Ovary (tissue), 9 donors: ENCODE results near the gene CLSTN1. TPM values are rescaled to one million over a fixed set of nuclear protein-coding genes. Genes with fewer than 3 reads are reported as not detected.

ENCODE experiments used
- DNase-seq, 5 donors: peaks; one replicate each; pipeline ENCODE4 v3.0.0-alpha.2; 2019 to 2020
- H3K27ac ChIP-seq, 2 donors: fragments of 200-600 bp; one replicate each; pipeline versions ENCODE4 v1.5.1 to v1.8.0; 2019 to 2022
- H3K27me3 ChIP-seq: fragments of 200-600 bp; one replicate; pipeline ENCODE4 v1.8.0; 2022
- H3K36me3 ChIP-seq: fragments of 200-600 bp; sonication (generic); one replicate; pipeline ENCODE4 v1.5.1; 2019
- H3K4me1 ChIP-seq: one replicate; pipeline ENCODE4 v1.8.1; 2013; ENCODE audit warnings: mild to moderate bottlenecking, moderate library complexity; ENCODE audit not compliant: insufficient read depth
- H3K4me3 ChIP-seq: fragments of 200-600 bp; sonication (generic); one replicate; pipeline ENCODE4 v1.5.1; 2017
- H3K9me3 ChIP-seq, 2 donors: fragments of 200-600 bp in 1 of 2; sonication (generic) in 1 of 2; one replicate each; pipeline versions ENCODE4 v1.5.1 to v1.8.1; 2013 to 2019; ENCODE audit warnings: mild to moderate bottlenecking in 1 of 2, moderate library complexity in 1 of 2
- EP300 ChIP-seq: sonication (generic); formaldehyde crosslinking; IDR thresholded peaks from one replicate; pipeline ENCODE4 v1.6.1; 2017; ENCODE audit warnings: antibody characterized with exemption
- POLR2A ChIP-seq: fragments of 450-650 bp; IDR thresholded peaks from one replicate; pipeline ENCODE4 v1.6.1; 2017; ENCODE audit warnings: antibody characterized with exemption, mild to moderate bottlenecking, moderate library complexity
- WGBS, 3 donors: extraction: QIAGEN DNeasy Blood & Tissue Kit in 1 of 3; methylation state at CpG; one replicate each; pipeline versions ENCODE4 v1.1.5 to v1.1.7; 2013 to 2017; 5-methylcytosine and 5-hydroxymethylcytosine counted together
- intact Hi-C, 4 donors: fragments of 100-400 bp; cut with DNase I; formaldehyde crosslinking; loops; one replicate each; pipeline versions ENCODE4 v1.11.0 to v1.15.1; 2022 to 2023
- polyA plus RNA-seq, 2 donors: library from polyadenylated mRNA; stranded (reverse); fragments of 200-250 nt in 1 of 2; fragments of 350-450 nt in 1 of 2; fragmentation: Illumina TruSeq in 1 of 2; extraction: RNeasy Lipid Tissue Mini Kit (QIAGEN cat#74804) in 1 of 2; gene quantifications; one replicate each; pipeline ENCODE4 v1.2.3, GENCODE V29; 2013 to 2014
- total RNA-seq, 7 donors: library from RNA; depleted of rRNA in 2 of 7; stranded (reverse); fragments of >200 nt in 2 of 7; fragmentation: NEBNext Ultra II Directional in 3 of 7; extraction: Animal tissue kit (Norgen Biotek cat#: 25700) in 3 of 7; gene quantifications; one replicate each; pipeline versions ENCODE4 v1.1.0 to v1.2.4, GENCODE V29; 2016 to 2023
- TF ChIP-seq, protein P1 (sequence below), 3 donors: fragments of 450-650 bp in 2 of 3; fragments of 200-600 bp in 1 of 3; IDR thresholded peaks; one replicate each; pipeline versions ENCODE4 v1.5.1 to v1.8.0; 2016 to 2022; ENCODE audit warnings: antibody characterized with exemption in 3 of 3, mild to moderate bottlenecking in 1 of 3
- donor health status: DM: no; HTN: no; CAD: no; lungs with moderate emphysema.
- donor health status: DM: no; HTN: no; CAD: no.
- donor health status: Bipolar disorder and iron deficiency.
- donor health status: DM: yes; HTN: yes; CAD: no.
- donor health status: DM: no; HTN: no; CAD: no.
- donor health status: DM: yes; HTN: yes; CAD: no.

Gene CLSTN1
- total and polyA plus RNA-seq, 9 donors = 70.5 to 145 (median 114) TPM

DNA sequence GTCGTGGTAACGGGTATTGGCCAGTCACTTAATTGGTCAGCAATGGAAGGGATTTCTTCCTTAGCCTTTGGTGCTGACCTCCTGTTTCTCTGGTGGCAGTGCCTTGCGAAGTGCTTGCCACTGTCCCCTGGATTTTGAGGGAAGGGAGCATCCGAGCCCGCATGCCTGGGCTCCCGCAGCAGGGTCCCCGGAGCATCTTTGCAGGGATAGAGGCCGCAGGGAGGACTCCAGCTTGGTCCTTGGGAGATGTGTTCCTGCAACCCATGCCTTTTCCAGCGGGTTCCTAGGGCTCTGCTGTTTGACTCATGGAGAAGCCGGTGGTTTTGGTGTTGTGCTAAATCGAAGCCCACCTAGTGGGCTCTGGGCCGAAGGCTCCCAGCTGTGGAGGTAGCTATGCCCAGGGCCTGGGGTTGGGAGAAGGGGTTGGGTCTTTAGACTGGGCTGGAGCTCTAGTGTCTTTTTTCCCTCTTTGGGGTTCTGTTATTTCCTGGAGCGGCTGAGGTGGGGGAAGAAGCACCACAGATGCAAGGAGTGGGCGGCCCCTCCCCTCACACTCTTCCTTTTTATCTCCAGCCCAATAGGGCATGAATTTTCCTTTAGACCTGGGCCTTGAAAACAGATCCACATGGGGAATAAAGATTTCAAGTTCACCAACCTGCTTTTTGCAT is 133.2 kb downstream of the CLSTN1 start:
- Histone ChIP-seq H3K27me3 (no peaks in the 10 kb centered on the region), H3K4me3 (peak overlapping the region; percentile 47), H3K4me1 (peaks cover 4% of the 10 kb centered on the region), H3K27ac (peak overlapping the region in 1 of 2 donors; percentile 76), H3K36me3 (no peaks in the 10 kb centered on the region), H3K9me3 (no peaks in the 10 kb centered on the region)
- no peak for TF ChIP-seq POLR2A
- TF ChIP-seq, protein P1, sequence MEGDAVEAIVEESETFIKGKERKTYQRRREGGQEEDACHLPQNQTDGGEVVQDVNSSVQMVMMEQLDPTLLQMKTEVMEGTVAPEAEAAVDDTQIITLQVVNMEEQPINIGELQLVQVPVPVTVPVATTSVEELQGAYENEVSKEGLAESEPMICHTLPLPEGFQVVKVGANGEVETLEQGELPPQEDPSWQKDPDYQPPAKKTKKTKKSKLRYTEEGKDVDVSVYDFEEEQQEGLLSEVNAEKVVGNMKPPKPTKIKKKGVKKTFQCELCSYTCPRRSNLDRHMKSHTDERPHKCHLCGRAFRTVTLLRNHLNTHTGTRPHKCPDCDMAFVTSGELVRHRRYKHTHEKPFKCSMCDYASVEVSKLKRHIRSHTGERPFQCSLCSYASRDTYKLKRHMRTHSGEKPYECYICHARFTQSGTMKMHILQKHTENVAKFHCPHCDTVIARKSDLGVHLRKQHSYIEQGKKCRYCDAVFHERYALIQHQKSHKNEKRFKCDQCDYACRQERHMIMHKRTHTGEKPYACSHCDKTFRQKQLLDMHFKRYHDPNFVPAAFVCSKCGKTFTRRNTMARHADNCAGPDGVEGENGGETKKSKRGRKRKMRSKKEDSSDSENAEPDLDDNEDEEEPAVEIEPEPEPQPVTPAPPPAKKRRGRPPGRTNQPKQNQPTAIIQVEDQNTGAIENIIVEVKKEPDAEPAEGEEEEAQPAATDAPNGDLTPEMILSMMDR (IDR thresholded peaks at IDR 0.05) = no peak
- no peak for TF ChIP-seq EP300
- WGBS, 3 donors = 68 to 76% (median 70%) methylated on average over 14 of the region's 14 CpGs
- no peak for DNase-seq
- intact Hi-C loops = no loop called here

DNA sequence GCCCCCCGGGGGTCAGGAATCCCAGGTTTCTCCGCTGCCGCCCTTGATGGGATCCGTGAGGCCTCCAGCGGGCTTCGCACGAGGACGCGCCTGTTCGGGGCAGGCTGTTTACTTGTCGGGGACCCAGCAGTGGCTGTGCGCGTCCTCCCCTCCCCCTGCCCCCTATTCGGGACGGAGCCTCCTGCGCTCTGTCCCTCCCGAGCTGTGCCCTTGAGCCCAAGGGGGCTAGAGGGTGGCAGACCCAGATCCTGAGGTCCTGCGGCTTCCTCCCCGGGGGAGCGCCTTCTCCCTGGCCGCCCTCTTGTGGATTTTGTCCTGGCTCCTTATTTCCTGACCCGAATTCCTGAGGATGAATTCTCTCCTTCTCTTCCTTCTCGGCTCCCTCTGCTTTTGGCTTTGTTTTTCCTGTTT is 133.8 kb downstream of the CLSTN1 start:
- Histone ChIP-seq H3K36me3 (no peaks in the 10 kb centered on the region), H3K9me3 (no peaks in the 10 kb centered on the region), H3K27me3 (no peaks in the 10 kb centered on the region), H3K4me1 (peaks cover 4% of the 10 kb centered on the region), H3K27ac (peak overlapping the region; percentile 20 to 76), H3K4me3 (peak overlapping the region; percentile 47)
- intact Hi-C loops = loop anchor here in 1 of 4 donors (5.0 kb wide), 1 partner anchor 63 kb away; no protein-coding TSS in a partner anchor
- 1 to 2% (median 2%) methylated on average over 18 to 23 of the region's 23 CpGs for WGBS, 3 donors
- TF ChIP-seq EP300 (no peak), POLR2A (no peak)
- TF ChIP-seq, protein P1 (IDR thresholded peaks at IDR 0.05) = no peak
- peak; percentile 40 to 62 (median 54) for DNase-seq

DNA sequence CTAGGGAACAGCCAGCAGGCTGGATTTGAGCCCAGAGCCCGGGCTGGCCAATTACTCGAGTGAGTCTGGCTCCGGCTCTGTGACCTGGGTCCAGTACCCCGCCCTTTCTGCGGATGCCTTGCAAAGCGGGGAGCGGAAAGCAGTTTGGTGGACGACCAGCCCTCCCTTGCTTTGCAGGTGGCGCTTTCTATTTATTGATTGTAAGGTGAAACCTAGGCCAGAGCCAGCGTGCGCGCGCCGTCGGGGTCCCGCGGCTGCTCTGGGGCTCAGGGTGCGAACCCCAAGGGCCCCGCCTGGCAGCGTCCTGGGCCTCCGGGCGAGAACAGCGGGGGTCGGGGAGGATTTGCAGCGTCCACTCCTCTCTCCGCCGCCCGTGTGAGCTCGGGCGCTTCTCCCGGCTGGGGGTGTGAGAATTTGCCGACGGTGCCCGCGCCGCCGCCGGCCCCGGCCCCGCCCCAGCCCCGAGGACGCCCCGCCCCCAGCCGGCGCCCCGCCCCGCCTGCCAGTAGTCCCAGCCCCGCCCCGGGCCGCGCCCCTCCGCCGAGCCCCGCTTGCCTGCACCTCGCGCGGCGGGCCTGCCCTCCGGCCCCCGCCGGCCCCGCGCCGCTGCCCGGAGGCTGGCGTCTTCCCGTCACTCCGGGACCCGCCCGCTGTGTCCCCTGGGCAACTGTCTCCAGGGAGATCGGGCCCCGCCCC is 134.6 kb downstream of the CLSTN1 start:
- intact Hi-C loops = loop anchor here in 1 of 4 donors (5.0 kb wide), 1 partner anchor 62 kb away; no protein-coding TSS in a partner anchor

DNA sequence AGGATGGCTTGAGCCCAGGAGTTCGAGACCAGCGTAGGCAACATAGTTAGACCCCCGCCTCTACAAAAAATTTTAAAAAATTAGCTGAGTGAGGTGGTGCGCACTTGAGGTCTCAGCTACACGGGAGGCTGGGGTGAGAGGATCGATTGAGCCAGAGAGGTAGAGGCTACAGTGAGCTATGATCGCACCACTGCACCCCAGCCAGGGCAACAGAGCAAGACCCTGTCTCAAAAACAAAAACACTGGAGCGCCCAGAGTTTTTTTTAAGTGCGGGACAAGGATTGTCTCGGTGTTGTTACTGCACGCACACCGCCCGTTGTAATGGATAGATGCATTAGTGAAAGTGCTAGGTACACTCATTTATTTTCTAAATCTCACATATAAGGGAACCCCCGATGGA is 135.2 kb downstream of the CLSTN1 start:
- Histone ChIP-seq H3K27me3 (no peaks in the 10 kb centered on the region), H3K4me3 (peak overlapping the region; percentile 47), H3K9me3 (no peaks in the 10 kb centered on the region), H3K4me1 (peaks cover 4% of the 10 kb centered on the region), H3K36me3 (no peaks in the 10 kb centered on the region), H3K27ac (no peak overlapping the region)
- intact Hi-C loops = loop anchor here in 1 of 4 donors (5.0 kb wide), 1 partner anchor 61 kb away; no protein-coding TSS in a partner anchor
- WGBS, 3 donors = 34 to 40% (median 37%) methylated on average over 14 of the region's 14 CpGs
- TF ChIP-seq, protein P1 (IDR thresholded peaks at IDR 0.05) = no peak
- TF ChIP-seq EP300 (no peak), POLR2A (no peak)
- no peak for DNase-seq

More for the DNA sequence above, 134.6 kb downstream of the CLSTN1 start:
- no peaks in the 10 kb centered on the region for H3K27me3 ChIP-seq
- DNase-seq = peak; percentile 82 to 90 (median 88)
- H3K36me3 ChIP-seq = no peaks in the 10 kb centered on the region
- H3K4me1 ChIP-seq = peaks cover 4% of the 10 kb centered on the region
- H3K4me3 ChIP-seq = peak overlapping the region; percentile 47
- WGBS, 3 donors = 0 to 1% (median 0%) methylated on average over 16 to 71 of the region's 72 CpGs
- no peaks in the 10 kb centered on the region for H3K9me3 ChIP-seq
- TF ChIP-seq EP300 = no peak
- TF ChIP-seq, protein P1 (IDR thresholded peaks at IDR 0.05) = no peak
- no peak for TF ChIP-seq POLR2A
- H3K27ac ChIP-seq = peak overlapping the region; percentile 20 to 76
